Measurements from ENCODE around the gene TMEM131L. TPM values are rescaled to one million over a fixed set of nuclear protein-coding genes. Genes with fewer than 3 reads are reported as not detected.

Gene TMEM131L
- total RNA-seq, 1 donor from 2014 or later = 18.9 TPM

- H3K27ac Mint-ChIP-seq = no peak overlapping the region
- H3K27me3 Mint-ChIP-seq = no peaks in the 10 kb centered on the region
- H3K4me3 Mint-ChIP-seq (ENCODE audit: low read depth) = no peak overlapping the region
- DNase-seq (ENCODE audit: low spot score, unreplicated experiment) = no peak
- H3K9me3 Mint-ChIP-seq (ENCODE audit: low read depth) = no peaks in the 10 kb centered on the region
- peaks cover 1% of the 10 kb centered on the region for H3K36me3 Mint-ChIP-seq (ENCODE audit: insufficient read depth)
- no peak for TF ChIP-seq CTCF (IDR thresholded peaks at IDR 0.05; ENCODE audit: unreplicated experiment)
- H3K4me1 Mint-ChIP-seq (ENCODE audit: low read depth) = peaks cover 10% of the 10 kb centered on the region
Measured at GRCh38 chr4:153537493-153537960, 71.4 kb downstream of the TMEM131L start.

GRCh38 chr4:153538487-153539357, 72.6 kb downstream of the TMEM131L start:
- peaks cover 1% of the 10 kb centered on the region for H3K36me3 Mint-ChIP-seq (ENCODE audit: insufficient read depth)
- DNase-seq (ENCODE audit: low spot score, unreplicated experiment) = no peak
- no peak overlapping the region for H3K4me3 Mint-ChIP-seq (ENCODE audit: low read depth)
- H3K4me1 Mint-ChIP-seq (ENCODE audit: low read depth) = peaks cover 10% of the 10 kb centered on the region
- no peaks in the 10 kb centered on the region for H3K27me3 Mint-ChIP-seq
- no peak for TF ChIP-seq CTCF (IDR thresholded peaks at IDR 0.05; ENCODE audit: unreplicated experiment)
- H3K27ac Mint-ChIP-seq = no peak overlapping the region
- no peaks in the 10 kb centered on the region for H3K9me3 Mint-ChIP-seq (ENCODE audit: low read depth)

GRCh38 chr4:153539422-153539821, 73.3 kb downstream of the TMEM131L start:
- no peaks in the 10 kb centered on the region for H3K9me3 Mint-ChIP-seq (ENCODE audit: low read depth)
- TF ChIP-seq CTCF (IDR thresholded peaks at IDR 0.05; ENCODE audit: unreplicated experiment) = no peak
- no peak overlapping the region for H3K4me3 Mint-ChIP-seq (ENCODE audit: low read depth)
- no peaks in the 10 kb centered on the region for H3K36me3 Mint-ChIP-seq (ENCODE audit: insufficient read depth)
- peaks cover 10% of the 10 kb centered on the region for H3K4me1 Mint-ChIP-seq (ENCODE audit: low read depth)
- no peak for DNase-seq (ENCODE audit: low spot score, unreplicated experiment)
- H3K27ac Mint-ChIP-seq = no peak overlapping the region
- H3K27me3 Mint-ChIP-seq = no peaks in the 10 kb centered on the region

- no peak for TF ChIP-seq CTCF (IDR thresholded peaks at IDR 0.05; ENCODE audit: unreplicated experiment)
- H3K4me1 Mint-ChIP-seq (ENCODE audit: low read depth) = peaks cover 4% of the 10 kb centered on the region
- no peak overlapping the region for H3K4me3 Mint-ChIP-seq (ENCODE audit: low read depth)
- no peaks in the 10 kb centered on the region for H3K27me3 Mint-ChIP-seq
- H3K36me3 Mint-ChIP-seq (ENCODE audit: insufficient read depth) = no peaks in the 10 kb centered on the region
- no peak for DNase-seq (ENCODE audit: low spot score, unreplicated experiment)
- no peaks in the 10 kb centered on the region for H3K9me3 Mint-ChIP-seq (ENCODE audit: low read depth)
- H3K27ac Mint-ChIP-seq = no peak overlapping the region
Measured at GRCh38 chr4:153541456-153542096, 75.4 kb downstream of the TMEM131L start.

GRCh38 chr4:153542131-153542530, 76.0 kb downstream of the TMEM131L start:
- H3K27me3 Mint-ChIP-seq = no peaks in the 10 kb centered on the region
- no peaks in the 10 kb centered on the region for H3K9me3 Mint-ChIP-seq (ENCODE audit: low read depth)
- H3K4me3 Mint-ChIP-seq (ENCODE audit: low read depth) = no peak overlapping the region
- H3K4me1 Mint-ChIP-seq (ENCODE audit: low read depth) = peaks cover 4% of the 10 kb centered on the region
- H3K36me3 Mint-ChIP-seq (ENCODE audit: insufficient read depth) = no peaks in the 10 kb centered on the region
- H3K27ac Mint-ChIP-seq = no peak overlapping the region
- DNase-seq (ENCODE audit: low spot score, unreplicated experiment) = no peak
- TF ChIP-seq CTCF (IDR thresholded peaks at IDR 0.05; ENCODE audit: unreplicated experiment) = no peak

Measured in progenitor cell of endocrine pancreas (in vitro differentiated cells).